ENCODE data around the gene MAMSTR. TPM values are rescaled to one million over a fixed set of nuclear protein-coding genes. Genes with fewer than 3 reads are reported as not detected.

Gene MAMSTR
- total and polyA plus RNA-seq, 10 of the 15 experiments (the other 5 are each of a cell fraction or from before 2014, with no cell fraction given): 0.04 to 0.73 (median 0.31) TPM; not detected in 1

DNA sequence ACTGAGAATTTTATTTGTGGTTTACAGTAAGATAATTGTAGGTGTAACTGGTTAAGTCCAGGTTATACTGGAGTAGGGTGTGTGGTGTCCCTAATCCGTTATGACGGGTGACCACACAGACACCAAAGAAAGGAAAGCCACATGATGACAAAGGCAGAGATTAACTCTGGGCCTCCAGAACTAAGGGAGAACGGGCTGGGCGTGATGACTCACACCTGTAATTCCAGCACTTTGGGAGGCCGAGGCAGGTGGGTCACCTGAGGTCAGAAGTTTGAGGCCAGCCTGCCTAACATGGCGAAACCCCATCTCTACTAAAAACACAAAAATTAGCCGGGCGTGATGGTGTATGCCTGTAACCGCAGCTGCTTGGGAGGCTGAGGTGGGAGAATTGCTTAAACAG lies 33.9 kb downstream of the MAMSTR start:
- Histone ChIP-seq H2AFZ (ENCODE audit: control insufficient read depth, low read depth, low read length) (no peak overlapping the region), H3K9ac (ENCODE audit: control insufficient read depth, insufficient read depth, low read length) (no peak overlapping the region), H4K20me1 (ENCODE audit: control insufficient read depth, insufficient read depth) (no peaks in the 10 kb centered on the region), H3K4me2 (ENCODE audit: control insufficient read depth, insufficient read depth) (no peak overlapping the region), H3K9me3 (replicated peaks; ENCODE audit: control insufficient read depth, insufficient read depth, low read length) (no peaks in the 10 kb centered on the region), H3K79me2 (ENCODE audit: control insufficient read depth, insufficient read depth, low read length) (no peaks in the 10 kb centered on the region), H3K4me3 (no peak overlapping the region), H3K27me3 (replicated peaks in 1 of 2; ENCODE audit: control insufficient read depth in 2 of 2, insufficient read depth in 2 of 2, low read length in 1 of 2) (no peaks in the 10 kb centered on the region; a peak in 1 of 4 replicates), H3K36me3 (ENCODE audit: control insufficient read depth in 2 of 2, insufficient read depth in 2 of 2, low read length in 1 of 2) (no peaks in the 10 kb centered on the region), H3K4me1 (ENCODE audit: control insufficient read depth, insufficient read depth, low read length) (peaks cover 3% of the 10 kb centered on the region; the same call in 1 of the 2 replicates), H3K27ac (ENCODE audit: control insufficient read depth, insufficient read depth) (no peak overlapping the region)
- ChIA-PET POLR2A (no interaction called here), SMC1A (ENCODE audit: uncharacterized antibody, unreplicated experiment) (no interaction called here), RAD21 (ENCODE audit: unreplicated experiment) (no interaction called here), CTCF (no interaction called here)
- ATAC-seq: no peak
- WGBS (ENCODE audit: insufficient coverage, insufficient replicate concordance, low lambda C conversion rate, missing lambda C conversion rate): 38% methylated on average over 9 of the region's 9 CpGs
- no peak for FAIRE-seq
- intact Hi-C loops (cut with micrococcal nuclease; ENCODE audit: unreplicated experiment): no loop called here
- in situ Hi-C loops (cut with MboI): no loop called here
- no peak for TF ChIP-seq KAT2A (conservative IDR thresholded peaks at IDR 0.05; ENCODE audit: control insufficient read depth, low read depth, low read length)
- no peak for TF ChIP-seq NFXL1 (IDR thresholded peaks at IDR 0.05; ENCODE audit: borderline replicate concordance)
- no peak for TF ChIP-seq ATF7 (IDR thresholded peaks at IDR 0.05; ENCODE audit: low read depth)
- no peak for TF ChIP-seq POLR2A (IDR thresholded peaks at IDR 0.05; ENCODE audit: low read depth, low read length)
- TF ChIP-seq PAX8 (IDR thresholded peaks at IDR 0.05): no peak
- TF ChIP-seq, protein P1, sequence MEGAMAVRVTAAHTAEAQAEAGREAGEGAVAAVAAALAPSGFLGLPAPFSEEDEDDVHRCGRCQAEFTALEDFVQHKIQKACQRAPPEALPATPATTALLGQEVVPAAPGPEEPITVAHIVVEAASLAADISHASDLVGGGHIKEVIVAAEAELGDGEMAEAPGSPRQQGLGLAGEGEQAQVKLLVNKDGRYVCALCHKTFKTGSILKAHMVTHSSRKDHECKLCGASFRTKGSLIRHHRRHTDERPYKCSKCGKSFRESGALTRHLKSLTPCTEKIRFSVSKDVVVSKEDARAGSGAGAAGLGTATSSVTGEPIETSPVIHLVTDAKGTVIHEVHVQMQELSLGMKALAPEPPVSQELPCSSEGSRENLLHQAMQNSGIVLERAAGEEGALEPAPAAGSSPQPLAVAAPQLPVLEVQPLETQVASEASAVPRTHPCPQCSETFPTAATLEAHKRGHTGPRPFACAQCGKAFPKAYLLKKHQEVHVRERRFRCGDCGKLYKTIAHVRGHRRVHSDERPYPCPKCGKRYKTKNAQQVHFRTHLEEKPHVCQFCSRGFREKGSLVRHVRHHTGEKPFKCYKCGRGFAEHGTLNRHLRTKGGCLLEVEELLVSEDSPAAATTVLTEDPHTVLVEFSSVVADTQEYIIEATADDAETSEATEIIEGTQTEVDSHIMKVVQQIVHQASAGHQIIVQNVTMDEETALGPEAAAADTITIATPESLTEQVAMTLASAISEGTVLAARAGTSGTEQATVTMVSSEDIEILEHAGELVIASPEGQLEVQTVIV (IDR thresholded peaks at IDR 0.05; ENCODE audit: borderline replicate concordance, partially characterized antibody): no peak
- no peak for TF ChIP-seq YBX1 (IDR thresholded peaks at IDR 0.05)
- no peak for TF ChIP-seq NR2F1 (conservative IDR thresholded peaks at IDR 0.05)
- TF ChIP-seq ZNF274 (IDR thresholded peaks at IDR 0.05; ENCODE audit: insufficient read depth, insufficient read length): no peak
- no peak for TF ChIP-seq MXI1 (IDR thresholded peaks at IDR 0.05; ENCODE audit: low read depth, low read length)
- TF ChIP-seq HDAC6 (IDR thresholded peaks at IDR 0.05; ENCODE audit: unreplicated experiment): no peak
- TF ChIP-seq HDAC2 (IDR thresholded peaks at IDR 0.05): no peak
- TF ChIP-seq TCF12 (IDR thresholded peaks at IDR 0.05; ENCODE audit: low read depth, low read length): no peak
- no peak for TF ChIP-seq CEBPB (IDR thresholded peaks at IDR 0.05; ENCODE audit: borderline replicate concordance in 1 of 2, low read depth in 2 of 2, low read length in 2 of 2)
- DNase-seq (ENCODE audit: low read depth, low spot score): no peak
- BruUV-seq (replicated peaks): no TSS peak
